HCT116 (cell line): ENCODE measurements around the gene ABCC10. TPM values are rescaled to one million over a fixed set of nuclear protein-coding genes. Genes with fewer than 3 reads are reported as not detected.

Experiments used
- ATAC-seq: fragments of 200-7000 bp; cut with Tn5 transposase; 2 replicates; pipeline ENCODE4 v1.9.1; 2020; ENCODE audit warnings: mild to moderate bottlenecking, moderate library complexity
- BruUV-seq: library from RNA; stranded (reverse); fragments of 400-500 nt; replicated peaks from 2 replicates; lab custom pipeline; 2021; lab: Mats Ljungman, UMichigan
- CTCF ChIA-PET: fragments of 300-600 bp; sonication (Branson Sonifier 250); formaldehyde crosslinking; loops from one replicate; lab custom pipeline; 2021; ENCODE audit warnings: antibody characterized with exemption; lab: Charles Lee
- POLR2A ChIA-PET: fragments of 300-600, 350-600 bp; sonication (Branson Sonifier 250); formaldehyde crosslinking; loops from one replicate; lab custom pipeline; 2021; ENCODE audit warnings: antibody characterized with exemption; lab: Charles Lee
- RAD21 ChIA-PET, 2 experiments: fragments of 300-600 bp; sonication (Branson Sonifier 250); formaldehyde crosslinking; loops; one replicate each; lab custom pipeline; 2023; ENCODE audit warnings: low total read pairs in 2 of 2; ENCODE audit not compliant: uncharacterized antibody in 2 of 2, unreplicated experiment in 2 of 2, low non-redundant PET in 1 of 2; lab: Charles Lee
- DNase-seq: peaks from one replicate; pipeline ENCODE4 v3.0.0-alpha.2; 2010; ENCODE audit warnings: low read depth, low spot score
- H2AFZ ChIP-seq: fragments of 200-600 bp; shearing (Covaris generic), sonication (generic); 2 replicates; pipeline ENCODE4 v1.6.1; 2017; ENCODE audit warnings: low read depth, mixed run types, mixed read lengths, antibody characterized with exemption, low read length; ENCODE audit not compliant: poor library complexity, severe bottlenecking
- H3K27ac ChIP-seq: 2 replicates; pipeline ENCODE4 v1.5.1; 2012; ENCODE audit warnings: low read depth, low read length
- H3K27me3 ChIP-seq: fragments of 200-600 bp; sonication (generic); 2 replicates; pipeline ENCODE4 v1.6.1; 2016; ENCODE audit warnings: mixed run types, low read length, mixed read lengths; ENCODE audit not compliant: insufficient read depth
- H3K36me3 ChIP-seq, 2 experiments: fragments of 200-500 bp in 1 of 2; fragments of 200-600 bp in 1 of 2; sonication (Bioruptor generic) in 1 of 2; sonication (generic) in 1 of 2; 2 replicates each; pipeline versions ENCODE4 v1.5.1 to v1.6.1; 2014 to 2016; ENCODE audit warnings: low read length in 2 of 2, inconsistent platforms in 1 of 2, mixed read lengths in 1 of 2, mixed run types in 1 of 2; ENCODE audit not compliant: insufficient read depth in 2 of 2, control insufficient read depth in 1 of 2
- H3K4me1 ChIP-seq, 2 experiments: fragments of 200-600 bp in 1 of 2; sonication (generic) in 1 of 2; 2 replicates each; pipeline versions ENCODE4 v1.5.1 to v1.6.1; 2012 to 2017; ENCODE audit warnings: low read length in 2 of 2, inconsistent platforms in 1 of 2, mild to moderate bottlenecking in 1 of 2, mixed read lengths in 1 of 2, mixed run types in 1 of 2, moderate library complexity in 1 of 2; ENCODE audit not compliant: insufficient read depth in 2 of 2, control insufficient read depth in 1 of 2
- H3K4me2 ChIP-seq: fragments of 200-600 bp; sonication (generic); 2 replicates; pipeline ENCODE4 v1.6.1; 2017; ENCODE audit warnings: mixed run types, low read length, mixed read lengths
- H3K4me3 ChIP-seq, 2 experiments: fragments of 200-600 bp in 1 of 2; sonication (generic) in 1 of 2; replicated peaks in 1 of 2; 2 replicates each; pipeline ENCODE4 v1.5.1; 2011 to 2016; ENCODE audit warnings: low read length in 2 of 2, control low read depth in 1 of 2, low read depth in 1 of 2, mild to moderate bottlenecking in 1 of 2, mixed read lengths in 1 of 2, mixed run types in 1 of 2
- H3K79me2 ChIP-seq: fragments of 200-600 bp; sonication (generic); 2 replicates; pipeline ENCODE4 v1.6.1; 2017; ENCODE audit warnings: mild to moderate bottlenecking, mixed run types, low read length, moderate library complexity, mixed read lengths; ENCODE audit not compliant: insufficient read depth
- H3K9ac ChIP-seq: fragments of 200-600 bp; sonication (generic); 2 replicates; pipeline ENCODE4 v1.6.1; 2016; ENCODE audit warnings: low read length, mixed read lengths
- H3K9me2 ChIP-seq: fragments of 200-600 bp; sonication (generic), shearing (Covaris generic); 2 replicates; pipeline ENCODE4 v1.6.1; 2017; ENCODE audit warnings: mixed run types, mild to moderate bottlenecking, moderate library complexity; ENCODE audit not compliant: insufficient read depth
- H3K9me3 ChIP-seq, 2 experiments: fragments of 200-500 bp in 1 of 2; fragments of 200-600 bp in 1 of 2; sonication (Bioruptor generic) in 1 of 2; sonication (generic) in 1 of 2; 2 replicates each; pipeline ENCODE4 v1.6.1; 2014 to 2017; ENCODE audit warnings: low read length in 2 of 2, mixed read lengths in 2 of 2, inconsistent platforms in 1 of 2, low read depth in 1 of 2, mild to moderate bottlenecking in 1 of 2, mixed run types in 1 of 2, moderate library complexity in 1 of 2; ENCODE audit not compliant: control insufficient read depth in 1 of 2, insufficient read depth in 1 of 2
- H4K20me1 ChIP-seq: fragments of 200-600 bp; sonication (generic), shearing (Covaris generic); 2 replicates; pipeline ENCODE4 v1.6.1; 2017; ENCODE audit warnings: mixed run types, mild to moderate bottlenecking, moderate library complexity; ENCODE audit not compliant: insufficient read depth
- CTCF ChIP-seq, 3 experiments: fragments of 200-600 bp in 1 of 3; sonication (generic) in 1 of 3; IDR thresholded peaks in 2 of 3; conservative IDR thresholded peaks in 1 of 3; 2 replicates each; pipeline ENCODE4 v1.5.1; 2012 to 2017; ENCODE audit warnings: low read depth in 2 of 3, low read length in 2 of 3, antibody characterized with exemption in 1 of 3, borderline replicate concordance in 1 of 3, control low read depth in 1 of 3, mild to moderate bottlenecking in 1 of 3, mixed read lengths in 1 of 3, mixed run types in 1 of 3, moderate library complexity in 1 of 3; ENCODE audit not compliant: insufficient read depth in 1 of 3
- ELF1 ChIP-seq: IDR thresholded peaks from 2 replicates; pipeline ENCODE4 v1.6.1; 2012; ENCODE audit warnings: low read depth, borderline replicate concordance
- EZH2 ChIP-seq: fragments of 200-600 bp; sonication (generic); IDR thresholded peaks from 2 replicates; pipeline ENCODE4 v1.6.1; 2017; ENCODE audit warnings: antibody characterized with exemption, mixed run types
- EZH2phosphoT487 ChIP-seq: fragments of 200-600 bp; IDR thresholded peaks from 2 replicates; pipeline ENCODE4 v1.6.1; 2018; ENCODE audit warnings: antibody characterized with exemption, borderline replicate concordance
- FOSL1 ChIP-seq: IDR thresholded peaks from 2 replicates; pipeline ENCODE4 v1.6.1; 2012; ENCODE audit warnings: low read depth
- RAD21 ChIP-seq: IDR thresholded peaks from 2 replicates; pipeline ENCODE4 v1.6.1; 2012; ENCODE audit warnings: low read depth, mild to moderate bottlenecking
- SRF ChIP-seq: IDR thresholded peaks from 2 replicates; pipeline ENCODE4 v1.6.1; 2012; ENCODE audit warnings: low read depth
- intact Hi-C: fragments of 100-400 bp; cut with micrococcal nuclease; formaldehyde crosslinking; loops from 2 replicates; pipeline ENCODE4 v1.10.0; 2022
- total RNA-seq: library from RNA; stranded (reverse); gene quantifications from one replicate; pipeline ENCODE4 v1.2.1, GENCODE V29; 2021; ENCODE audit not compliant: unreplicated experiment
- TF ChIP-seq, protein P1 (sequence below): IDR thresholded peaks from 2 replicates; pipeline ENCODE4 v1.6.1; 2012
- TF ChIP-seq, protein P2 (sequence below): IDR thresholded peaks from 2 replicates; pipeline ENCODE4 v1.6.1; 2012

Gene ABCC10
- total RNA-seq, 1 experiment from 2014 or later: 29.9 TPM

DNA sequence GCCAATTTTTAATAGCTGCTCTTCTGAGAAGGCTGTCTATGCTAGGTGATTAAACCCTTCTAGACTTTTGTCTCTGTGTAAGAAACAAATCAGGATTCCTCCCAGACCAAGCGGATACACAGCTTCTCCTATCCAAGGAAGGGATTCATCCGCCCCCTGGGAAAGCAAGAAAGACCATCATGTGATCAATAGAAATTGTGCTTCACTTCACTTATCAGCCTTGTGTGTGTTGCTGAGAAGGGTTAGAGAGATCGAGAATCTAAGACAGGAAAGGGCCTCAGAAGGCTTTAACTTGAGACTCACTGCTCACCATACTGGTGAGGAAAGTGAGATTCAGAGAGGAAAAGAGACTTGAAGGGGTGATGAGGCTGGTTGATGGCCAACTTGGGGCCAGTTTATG is 1.5 kb downstream of the ABCC10 start:
- H3K36me3 ChIP-seq: no peaks in the 10 kb centered on the region
- DNase-seq: no peak
- no peaks in the 10 kb centered on the region for H4K20me1 ChIP-seq
- no peak overlapping the region for H2AFZ ChIP-seq
- H3K79me2 ChIP-seq: peaks cover 12% of the 10 kb centered on the region
- H3K27me3 ChIP-seq: no peaks in the 10 kb centered on the region
- ATAC-seq: no peak
- H3K4me3 ChIP-seq: peak overlapping the region; percentile 88 to 96
- H3K27ac ChIP-seq: no peak overlapping the region
- peak overlapping the region; percentile 84 for H3K9ac ChIP-seq
- CTCF ChIA-PET: no interaction called here
- H3K9me3 ChIP-seq: no peaks in the 10 kb centered on the region
- no peaks in the 10 kb centered on the region for H3K9me2 ChIP-seq
- H3K4me2 ChIP-seq: peak overlapping the region; percentile 63
- no TSS peak for BruUV-seq
- TF ChIP-seq, protein P1, sequence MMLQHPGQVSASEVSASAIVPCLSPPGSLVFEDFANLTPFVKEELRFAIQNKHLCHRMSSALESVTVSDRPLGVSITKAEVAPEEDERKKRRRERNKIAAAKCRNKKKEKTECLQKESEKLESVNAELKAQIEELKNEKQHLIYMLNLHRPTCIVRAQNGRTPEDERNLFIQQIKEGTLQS: no peak
- no peak for TF ChIP-seq EZH2phosphoT487
- intact Hi-C loops: no loop called here
- RAD21 ChIA-PET: no interaction called here
- peaks cover 7 to 12% of the 10 kb centered on the region in 2 experiments for H3K4me1 ChIP-seq
- POLR2A ChIA-PET: no interaction called here

DNA sequence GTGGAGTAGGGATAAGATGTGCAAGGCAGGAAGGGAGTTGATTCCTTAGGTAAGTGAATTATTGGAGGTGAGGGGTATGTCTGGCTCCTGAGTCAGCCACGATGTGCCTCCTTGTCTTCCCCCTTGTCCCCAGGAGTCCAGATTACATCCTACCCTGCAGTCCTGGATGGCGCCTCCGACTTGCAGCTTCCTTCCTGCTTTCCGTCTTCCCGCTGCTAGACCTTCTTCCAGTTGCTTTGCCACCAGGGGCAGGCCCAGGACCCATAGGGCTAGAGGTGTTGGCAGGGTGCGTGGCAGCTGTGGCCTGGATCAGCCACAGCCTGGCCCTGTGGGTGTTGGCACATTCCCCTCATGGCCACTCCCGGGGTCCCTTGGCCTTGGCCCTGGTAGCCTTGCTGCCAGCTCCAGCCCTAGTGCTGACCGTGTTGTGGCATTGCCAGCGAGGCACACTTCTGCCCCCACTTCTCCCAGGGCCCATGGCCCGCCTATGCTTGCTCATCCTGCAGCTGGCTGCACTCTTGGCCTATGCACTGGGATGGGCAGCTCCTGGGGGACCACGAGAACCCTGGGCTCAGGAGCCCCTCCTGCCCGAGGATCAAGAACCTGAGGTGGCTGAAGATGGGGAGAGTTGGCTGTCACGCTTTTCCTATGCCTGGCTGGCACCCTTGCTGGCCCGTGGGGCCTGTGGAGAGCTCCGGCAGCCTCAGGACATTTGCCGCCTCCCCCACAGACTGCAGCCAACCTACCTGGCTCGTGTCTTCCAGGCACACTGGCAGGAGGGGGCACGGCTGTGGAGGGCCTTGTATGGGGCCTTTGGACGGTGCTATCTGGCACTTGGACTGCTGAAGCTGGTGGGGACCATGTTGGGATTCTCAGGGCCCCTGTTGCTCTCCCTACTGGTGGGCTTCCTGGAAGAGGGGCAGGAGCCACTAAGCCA is 4.9 kb downstream of the ABCC10 start:
- H3K27me3 ChIP-seq: no peaks in the 10 kb centered on the region
- ChIA-PET CTCF (no interaction called here), RAD21 (no interaction called here), POLR2A (no interaction called here)
- H3K4me3 ChIP-seq: no peak overlapping the region
- no peak overlapping the region for H2AFZ ChIP-seq
- no peak overlapping the region for H3K9ac ChIP-seq
- no peaks in the 10 kb centered on the region for H3K9me2 ChIP-seq
- no peak for ATAC-seq
- no peaks in the 10 kb centered on the region for H4K20me1 ChIP-seq
- H3K36me3 ChIP-seq: no peaks in the 10 kb centered on the region
- no peak overlapping the region for H3K4me2 ChIP-seq
- intact Hi-C loops: no loop called here
- no peak for DNase-seq
- H3K9me3 ChIP-seq: no peaks in the 10 kb centered on the region
- TF ChIP-seq EZH2: no peak
- TF ChIP-seq, protein P1: no peak
- TF ChIP-seq FOSL1: no peak
- TF ChIP-seq ELF1: no peak
- TF ChIP-seq RAD21: no peak
- no peak for TF ChIP-seq CTCF (IDR thresholded peaks at IDR 0.05 in 2 of 3, conservative IDR thresholded peaks at IDR 0.05 in 1 of 3; ENCODE audit: borderline replicate concordance in 1 of 3, insufficient read depth in 1 of 3, low read depth in 2 of 3, low read length in 2 of 3)
- no peak for TF ChIP-seq SRF
- TF ChIP-seq, protein P2, sequence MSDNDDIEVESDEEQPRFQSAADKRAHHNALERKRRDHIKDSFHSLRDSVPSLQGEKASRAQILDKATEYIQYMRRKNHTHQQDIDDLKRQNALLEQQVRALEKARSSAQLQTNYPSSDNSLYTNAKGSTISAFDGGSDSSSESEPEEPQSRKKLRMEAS: no peak
- peaks cover 17 to 26% of the 10 kb centered on the region in 2 experiments for H3K4me1 ChIP-seq
- no TSS peak for BruUV-seq
- H3K27ac ChIP-seq: no peak overlapping the region
- peaks cover 12% of the 10 kb centered on the region for H3K79me2 ChIP-seq
